ENCODE measurements around the gene SMR3A.
A peak's percentile ranks its signal among the peaks of the same experiment; 100 is the strongest.

The SMR3A gene

DNA sequence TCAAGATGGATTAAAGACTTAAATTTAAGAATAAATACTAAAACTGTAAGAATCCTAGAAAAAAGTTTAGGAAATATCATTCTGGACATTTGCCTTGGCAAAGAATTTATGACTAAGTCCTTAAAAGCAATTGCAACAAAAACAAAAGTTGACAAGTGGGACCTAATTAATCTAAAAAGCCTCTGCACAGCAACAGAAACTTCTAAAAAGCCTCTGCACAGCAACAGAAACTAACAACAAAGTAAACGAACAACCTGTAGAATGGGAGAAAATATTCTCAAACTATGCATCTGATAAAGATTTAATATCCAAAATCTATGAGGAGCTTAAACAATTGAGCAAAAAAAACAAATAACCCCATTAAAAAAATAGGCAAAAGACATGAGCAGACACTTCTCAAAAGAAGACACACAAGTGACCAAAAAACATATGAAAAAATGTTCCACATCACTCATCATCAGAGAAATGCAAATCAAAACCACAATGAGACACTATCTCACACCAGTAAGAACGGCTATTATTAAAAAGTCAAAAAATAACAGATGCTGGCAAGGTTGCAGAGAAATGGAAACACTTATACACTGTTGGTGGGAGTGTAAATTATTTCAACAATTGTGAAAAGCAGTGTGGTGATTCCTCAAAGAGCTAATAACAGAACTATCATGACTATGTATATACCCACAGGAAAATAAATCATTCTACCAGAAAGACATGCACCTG lies 31.7 kb downstream of the SMR3A start:
- Histone ChIP-seq H3K9ac (ENCODE audit: low read length) (no peak overlapping the region), H4K20me1 (ENCODE audit: low read depth, low read length) (no peaks in the 10 kb centered on the region), H3K79me2 (ENCODE audit: insufficient read depth, low read length) (no peaks in the 10 kb centered on the region), H3F3A (ENCODE audit: insufficient read depth) (no peaks in the 10 kb centered on the region), H3K36me3 (ENCODE audit: low read length) (no peaks in the 10 kb centered on the region), H3K4me2 (ENCODE audit: low read depth, low read length, poor library complexity, severe bottlenecking) (peak overlapping the region; percentile 27), H3K4me3 (ENCODE audit: insufficient read depth, low read length, poor library complexity, severe bottlenecking) (no peak overlapping the region), H3K27ac (ENCODE audit: low read depth, low read length) (peak overlapping the region; percentile 63), H3K9me3 (ENCODE audit: insufficient read depth, low read length) (no peaks in the 10 kb centered on the region), H3K9me2 (replicated peaks; ENCODE audit: insufficient read depth, low read length) (no peaks in the 10 kb centered on the region), H2AFZ (ENCODE audit: low read depth, low read length, severe bottlenecking) (no peak overlapping the region), H3K27me3 (ENCODE audit: low read length) (no peaks in the 10 kb centered on the region)
- TF ChIP-seq CTCF (IDR thresholded peaks at IDR 0.05; ENCODE audit: insufficient read depth, low read length, poor library complexity, severe bottlenecking): no peak
- no peak for TF ChIP-seq EZH2phosphoT487 (conservative IDR thresholded peaks at IDR 0.05; ENCODE audit: low read length)

- no peak within 1 kb of the TSS for H3K27ac ChIP-seq (ENCODE audit: low read depth, low read length)
- H3F3A ChIP-seq (ENCODE audit: insufficient read depth): no peaks in the 10 kb centered on the region
- no peaks in the 10 kb centered on the region for H3K9me3 ChIP-seq (ENCODE audit: insufficient read depth, low read length)
- no peaks in the 10 kb centered on the region for H3K79me2 ChIP-seq (ENCODE audit: insufficient read depth, low read length)
- H3K9ac ChIP-seq (ENCODE audit: low read length): no peak within 1 kb of the TSS
- H4K20me1 ChIP-seq (ENCODE audit: low read depth, low read length): no peaks in the 10 kb centered on the region
- H3K9me2 ChIP-seq (replicated peaks; ENCODE audit: insufficient read depth, low read length): no peaks in the 10 kb centered on the region
- H3K27me3 ChIP-seq (ENCODE audit: low read length): no peaks in the 10 kb centered on the region
- H2AFZ ChIP-seq (ENCODE audit: low read depth, low read length, severe bottlenecking): no peak within 1 kb of the TSS
- H3K4me2 ChIP-seq (ENCODE audit: low read depth, low read length, poor library complexity, severe bottlenecking): no peak within 1 kb of the TSS
- H3K36me3 ChIP-seq (ENCODE audit: low read length): no peaks in the 10 kb centered on the region
- TF ChIP-seq CTCF (IDR thresholded peaks at IDR 0.05; ENCODE audit: insufficient read depth, low read length, poor library complexity, severe bottlenecking) (no peak), EZH2phosphoT487 (conservative IDR thresholded peaks at IDR 0.05; ENCODE audit: low read length) (no peak)
- no peak within 1 kb of the TSS for H3K4me3 ChIP-seq (ENCODE audit: insufficient read depth, low read length, poor library complexity, severe bottlenecking)
Measured at GRCh38 chr4:70397580-70397979, 37.0 kb downstream of the SMR3A start, which contains the start of gene OPRPN. Gene OPRPN, plus strand, starts transcription at chr4:70397940. Its CDS starts 1,346 bp downstream, at chr4:70399286.

DNA sequence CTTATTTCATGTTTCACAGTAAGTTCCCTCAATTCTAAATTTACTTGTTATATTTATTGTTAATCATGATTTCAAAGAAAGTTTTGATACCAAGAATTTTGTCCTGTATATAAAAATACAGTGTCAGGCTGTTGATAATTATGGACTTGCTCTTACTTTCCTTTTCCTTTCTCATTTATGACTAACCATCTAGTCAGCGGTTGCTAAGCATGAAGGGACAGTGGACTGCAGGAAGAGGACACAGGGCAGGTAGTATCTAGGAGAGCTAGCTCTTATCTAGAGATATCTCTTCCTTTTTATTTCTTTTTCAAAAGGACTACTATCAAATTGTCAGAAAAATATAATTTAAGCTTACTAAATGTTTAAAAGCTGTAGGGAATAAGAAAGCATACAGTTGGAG lies 38.8 kb downstream of the SMR3A start:
- H3K4me2 ChIP-seq (ENCODE audit: low read depth, low read length, poor library complexity, severe bottlenecking): no peak overlapping the region
- H3K27ac ChIP-seq (ENCODE audit: low read depth, low read length): no peak overlapping the region
- H3K9me2 ChIP-seq (replicated peaks; ENCODE audit: insufficient read depth, low read length): no peaks in the 10 kb centered on the region
- H3K79me2 ChIP-seq (ENCODE audit: insufficient read depth, low read length): no peaks in the 10 kb centered on the region
- no peak overlapping the region for H3K9ac ChIP-seq (ENCODE audit: low read length)
- H3K27me3 ChIP-seq (ENCODE audit: low read length): no peaks in the 10 kb centered on the region
- TF ChIP-seq CTCF (IDR thresholded peaks at IDR 0.05; ENCODE audit: insufficient read depth, low read length, poor library complexity, severe bottlenecking): no peak
- no peak for TF ChIP-seq EZH2phosphoT487 (conservative IDR thresholded peaks at IDR 0.05; ENCODE audit: low read length)
- H2AFZ ChIP-seq (ENCODE audit: low read depth, low read length, severe bottlenecking): no peak overlapping the region
- no peaks in the 10 kb centered on the region for H3K36me3 ChIP-seq (ENCODE audit: low read length)
- no peaks in the 10 kb centered on the region for H3K9me3 ChIP-seq (ENCODE audit: insufficient read depth, low read length)
- H3F3A ChIP-seq (ENCODE audit: insufficient read depth): no peaks in the 10 kb centered on the region
- H4K20me1 ChIP-seq (ENCODE audit: low read depth, low read length): no peaks in the 10 kb centered on the region
- H3K4me3 ChIP-seq (ENCODE audit: insufficient read depth, low read length, poor library complexity, severe bottlenecking): no peak overlapping the region

All from SU-DHL-6 (cell line).